Skeletal muscle tissue (tissue), 4 donors: Measurements from ENCODE around the gene SLC4A8. TPM values are rescaled to one million over a fixed set of nuclear protein-coding genes. Genes with fewer than 3 reads are reported as not detected.

Experiments used
- H3K27ac ChIP-seq: one replicate; pipeline ENCODE4 v1.7.0; 2013; ENCODE audit warnings: mild to moderate bottlenecking, low read depth, low read length, inconsistent platforms
- H3K27me3 ChIP-seq, 3 donors: one replicate each; pipeline ENCODE4 v1.7.0; 2013; ENCODE audit warnings: low read length in 3 of 3; ENCODE audit not compliant: control insufficient read depth in 3 of 3, insufficient read depth in 3 of 3
- H3K36me3 ChIP-seq, 3 donors: one replicate each; pipeline ENCODE4 v1.7.0; 2013; ENCODE audit warnings: low read length in 3 of 3; ENCODE audit not compliant: control insufficient read depth in 3 of 3, insufficient read depth in 3 of 3
- H3K4me1 ChIP-seq, 3 donors: one replicate each; pipeline ENCODE4 v1.7.0; 2013; ENCODE audit warnings: low read length in 3 of 3, mild to moderate bottlenecking in 3 of 3; ENCODE audit not compliant: control insufficient read depth in 3 of 3, insufficient read depth in 3 of 3
- H3K4me3 ChIP-seq, 3 donors: one replicate each; pipeline ENCODE4 v1.7.0; 2013; ENCODE audit warnings: low read length in 3 of 3
- H3K9ac ChIP-seq, 3 donors: one replicate each; pipeline ENCODE4 v1.7.0; 2013; ENCODE audit warnings: low read length in 3 of 3, mild to moderate bottlenecking in 3 of 3, moderate library complexity in 2 of 3, low read depth in 1 of 3
- H3K9me3 ChIP-seq, 3 donors: one replicate each; pipeline ENCODE4 v1.7.0; 2013; ENCODE audit warnings: low read length in 3 of 3; ENCODE audit not compliant: control insufficient read depth in 3 of 3
- total RNA-seq: library from RNA; depleted of rRNA; stranded (reverse); fragments of >200 nt; gene quantifications from one replicate; pipeline ENCODE4 v1.2.3, GENCODE V29; 2014
- donor health status: Osteomylitis.

The SLC4A8 gene
- total RNA-seq, 1 donor from 2014 or later = 0.52 TPM

DNA sequence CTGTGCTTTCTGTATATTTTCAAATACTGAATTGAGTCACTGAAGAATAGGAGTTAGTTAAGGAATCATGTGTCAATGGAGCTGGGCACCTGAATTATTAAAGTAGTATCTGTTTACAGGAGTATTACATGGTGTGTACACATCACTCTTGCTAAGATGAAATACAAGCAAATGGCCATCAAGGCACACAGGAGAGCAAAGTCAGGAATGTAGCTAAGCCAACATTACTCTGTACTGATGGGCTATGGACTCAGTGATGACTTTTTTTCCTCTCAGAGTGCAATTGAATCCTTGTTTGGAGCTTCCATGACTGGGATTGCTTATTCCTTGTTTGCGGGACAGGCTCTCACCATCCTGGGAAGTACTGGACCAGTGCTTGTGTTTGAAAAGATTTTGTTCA, 45.5 kb downstream of the SLC4A8 start:
- H3K9ac ChIP-seq = no peak overlapping the region
- H3K27ac ChIP-seq = no peak overlapping the region
- H3K4me3 ChIP-seq = no peak overlapping the region
- H3K27me3 ChIP-seq = no peaks in the 10 kb centered on the region
- H3K36me3 ChIP-seq = no peaks in the 10 kb centered on the region
- no peaks in the 10 kb centered on the region for H3K9me3 ChIP-seq
- no peaks in the 10 kb centered on the region for H3K4me1 ChIP-seq

DNA sequence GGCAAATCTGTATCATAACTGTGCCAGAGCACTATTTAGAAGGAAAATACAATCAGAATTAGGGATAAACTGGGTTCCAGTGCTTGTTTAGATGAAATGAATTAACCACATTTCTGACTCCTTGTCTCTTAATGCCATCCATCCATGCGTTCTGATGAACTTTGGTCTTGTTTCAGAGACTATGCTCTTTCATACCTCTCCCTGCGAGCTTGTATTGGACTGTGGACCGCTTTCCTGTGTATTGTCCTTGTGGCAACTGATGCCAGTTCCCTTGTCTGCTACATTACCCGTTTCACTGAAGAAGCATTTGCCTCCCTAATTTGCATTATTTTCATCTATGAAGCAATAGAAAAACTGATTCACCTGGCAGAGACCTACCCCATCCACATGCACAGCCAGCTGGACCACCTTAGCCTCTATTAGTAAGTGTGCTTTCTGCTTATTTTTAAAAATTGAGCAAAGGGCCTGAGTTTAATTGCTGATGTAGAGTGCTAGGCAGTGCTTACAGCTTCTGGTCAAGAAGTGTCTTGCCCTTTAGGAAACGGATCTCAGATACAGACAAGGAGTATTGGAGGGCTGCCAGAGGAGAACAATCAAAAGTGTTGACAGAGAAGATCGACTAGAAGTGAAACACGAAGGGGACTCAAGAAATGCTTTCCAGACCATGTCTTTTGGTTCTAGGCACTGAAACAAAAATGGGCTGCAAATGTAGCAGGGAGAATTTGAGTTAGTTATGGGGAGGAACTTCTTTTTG, 46.7 kb downstream of the SLC4A8 start:
- Histone ChIP-seq H3K27me3 (no peaks in the 10 kb centered on the region), H3K36me3 (no peaks in the 10 kb centered on the region), H3K4me3 (no peak overlapping the region), H3K27ac (no peak overlapping the region), H3K9me3 (no peaks in the 10 kb centered on the region), H3K9ac (no peak overlapping the region), H3K4me1 (no peaks in the 10 kb centered on the region)

DNA sequence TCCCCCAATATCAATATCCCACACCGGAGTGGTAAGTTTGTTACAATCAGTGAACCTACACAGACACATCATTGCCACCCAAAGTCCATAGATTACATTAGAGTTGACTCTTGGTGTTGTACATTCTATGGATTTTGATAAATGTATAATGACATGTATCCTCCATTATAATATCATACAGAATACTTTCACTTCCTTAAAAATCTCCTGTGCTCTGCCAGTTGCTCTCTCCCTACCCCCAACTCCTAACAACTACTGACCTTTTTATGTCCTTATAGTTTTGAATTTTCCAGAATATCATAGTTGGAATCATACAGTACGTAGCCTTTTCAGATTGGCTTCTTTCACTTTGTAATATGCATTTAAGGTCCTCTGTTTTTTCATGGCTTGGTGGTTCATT, 48.4 kb downstream of the SLC4A8 start:
- no peaks in the 10 kb centered on the region for H3K9me3 ChIP-seq
- no peaks in the 10 kb centered on the region for H3K4me1 ChIP-seq
- H3K27me3 ChIP-seq = no peaks in the 10 kb centered on the region
- no peak overlapping the region for H3K27ac ChIP-seq
- H3K4me3 ChIP-seq = no peak overlapping the region
- H3K9ac ChIP-seq = no peak overlapping the region
- no peaks in the 10 kb centered on the region for H3K36me3 ChIP-seq

- Histone ChIP-seq H3K27me3 (no peaks in the 10 kb centered on the region), H3K27ac (no peak overlapping the region), H3K4me1 (no peaks in the 10 kb centered on the region), H3K4me3 (no peak overlapping the region), H3K36me3 (no peaks in the 10 kb centered on the region), H3K9ac (no peak overlapping the region), H3K9me3 (no peaks in the 10 kb centered on the region)
Measured at GRCh38 chr12:51473947-51474346, 49.3 kb downstream of the SLC4A8 start.

DNA sequence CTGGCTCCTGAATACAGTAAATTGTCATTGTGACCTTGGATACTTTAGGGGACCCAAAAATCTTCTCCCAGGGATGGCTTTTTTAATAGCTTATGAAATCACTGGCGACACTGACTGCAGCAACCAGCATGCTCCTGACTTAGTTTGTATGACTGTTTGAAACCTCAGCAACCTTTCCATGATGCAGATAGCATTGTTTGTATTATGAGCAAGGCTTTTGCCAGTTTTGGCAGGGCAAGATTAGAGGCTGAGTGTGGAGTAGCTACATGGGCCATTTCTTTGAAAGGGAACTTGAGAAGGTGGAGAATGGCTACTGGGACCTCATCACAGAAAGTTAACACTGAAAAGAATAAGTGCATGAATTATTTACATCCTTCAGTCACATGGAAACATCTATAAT, 50.9 kb downstream of the SLC4A8 start:
- no peaks in the 10 kb centered on the region for H3K27me3 ChIP-seq
- no peak overlapping the region for H3K27ac ChIP-seq
- H3K36me3 ChIP-seq = no peaks in the 10 kb centered on the region
- no peak overlapping the region for H3K4me3 ChIP-seq
- H3K9me3 ChIP-seq = no peaks in the 10 kb centered on the region
- no peak overlapping the region for H3K9ac ChIP-seq
- H3K4me1 ChIP-seq = no peaks in the 10 kb centered on the region

DNA sequence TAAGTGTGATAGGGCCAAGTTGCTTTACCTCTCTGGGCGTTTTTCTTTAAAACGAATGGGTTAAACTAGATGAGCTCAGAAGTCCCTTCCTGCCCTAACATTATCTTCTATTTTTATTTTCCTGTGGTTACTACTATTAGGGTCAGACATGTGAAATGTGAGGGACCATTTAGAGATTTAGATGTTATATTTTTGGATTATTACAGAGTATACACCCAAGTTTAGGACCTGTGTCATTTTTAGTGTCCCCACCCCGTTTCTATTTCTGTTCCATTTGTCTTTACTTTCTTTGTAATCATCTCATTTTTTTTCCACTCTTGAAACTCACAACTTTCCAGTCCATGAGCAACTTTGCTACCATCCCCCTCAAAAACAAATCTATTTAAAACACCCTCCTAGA, 56.3 kb downstream of the SLC4A8 start:
- Histone ChIP-seq H3K27me3 (no peaks in the 10 kb centered on the region), H3K27ac (no peak overlapping the region), H3K9ac (no peak overlapping the region), H3K9me3 (no peaks in the 10 kb centered on the region), H3K4me1 (no peaks in the 10 kb centered on the region), H3K36me3 (no peaks in the 10 kb centered on the region), H3K4me3 (no peak overlapping the region)

DNA sequence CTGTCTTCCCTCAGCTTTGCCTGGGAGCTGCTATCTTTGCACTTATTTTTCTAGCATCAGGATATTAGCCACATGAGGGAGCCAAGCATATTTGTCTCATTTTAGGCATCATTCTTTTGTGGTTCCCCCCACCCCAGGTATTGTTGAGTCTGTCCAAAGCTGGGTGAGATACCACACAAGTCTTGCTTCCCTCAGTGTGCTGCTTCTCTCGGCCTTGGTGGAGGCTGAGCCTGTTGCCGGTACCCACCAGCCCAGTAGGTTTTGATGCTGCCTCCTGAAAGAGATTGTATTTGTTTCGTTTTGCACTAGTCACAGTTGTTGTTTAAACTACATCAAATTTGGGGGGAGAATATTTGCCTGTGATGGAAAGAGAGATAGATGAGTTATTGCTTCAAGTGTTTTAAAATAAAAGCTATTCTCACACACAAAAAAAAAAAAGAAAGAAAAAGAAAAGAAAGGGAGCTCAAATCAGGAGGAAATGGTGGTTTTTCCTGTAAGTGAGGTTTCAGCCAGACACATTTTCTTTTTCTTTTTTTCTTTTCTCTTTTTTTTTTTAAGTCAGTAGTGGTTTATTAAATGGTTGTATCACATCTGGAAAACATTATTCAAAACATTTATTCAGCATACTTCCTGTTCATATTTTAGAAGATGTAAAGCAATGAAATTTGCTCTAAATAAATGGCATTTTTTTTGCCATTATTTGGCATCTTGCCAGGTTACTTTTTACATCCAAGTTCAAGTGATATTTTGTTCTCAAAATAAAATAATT, 58.5 kb downstream of the SLC4A8 start:
- H3K4me3 ChIP-seq = no peak overlapping the region
- H3K27me3 ChIP-seq = no peaks in the 10 kb centered on the region
- H3K9ac ChIP-seq = no peak overlapping the region
- no peaks in the 10 kb centered on the region for H3K36me3 ChIP-seq
- no peak overlapping the region for H3K27ac ChIP-seq
- H3K9me3 ChIP-seq = no peaks in the 10 kb centered on the region
- no peaks in the 10 kb centered on the region for H3K4me1 ChIP-seq

GRCh38 chr12:51484119-51484518, 59.5 kb downstream of the SLC4A8 start:
- Histone ChIP-seq H3K9ac (no peak overlapping the region), H3K9me3 (no peaks in the 10 kb centered on the region), H3K27me3 (no peaks in the 10 kb centered on the region), H3K4me3 (no peak overlapping the region), H3K36me3 (no peaks in the 10 kb centered on the region), H3K27ac (no peak overlapping the region), H3K4me1 (no peaks in the 10 kb centered on the region)

DNA sequence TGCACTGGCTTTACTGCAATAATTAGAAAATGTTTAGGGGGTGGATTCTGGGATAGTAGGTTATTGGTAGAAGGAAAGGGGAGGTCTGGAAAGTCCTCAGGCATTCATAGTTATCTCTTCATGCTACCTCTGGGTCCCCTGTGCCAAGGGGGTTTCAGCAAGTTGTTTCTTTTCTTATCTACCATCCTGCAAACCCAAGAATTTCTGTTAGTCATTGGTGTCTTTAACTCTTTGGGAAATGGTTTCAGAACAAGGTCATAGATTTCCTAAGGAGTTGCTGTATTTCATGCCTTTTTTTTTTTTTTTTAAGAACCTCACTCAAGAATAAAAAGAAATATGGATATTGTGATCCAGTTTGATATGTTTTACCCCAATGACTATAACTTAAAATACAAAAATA, 63.6 kb downstream of the SLC4A8 start:
- Histone ChIP-seq H3K4me1 (no peaks in the 10 kb centered on the region), H3K9me3 (no peaks in the 10 kb centered on the region), H3K27ac (no peak overlapping the region), H3K9ac (no peak overlapping the region), H3K36me3 (no peaks in the 10 kb centered on the region), H3K27me3 (no peaks in the 10 kb centered on the region), H3K4me3 (no peak overlapping the region)

- no peak overlapping the region for H3K9ac ChIP-seq
- no peaks in the 10 kb centered on the region for H3K27me3 ChIP-seq
- no peak overlapping the region for H3K4me3 ChIP-seq
- H3K4me1 ChIP-seq = no peaks in the 10 kb centered on the region
- no peaks in the 10 kb centered on the region for H3K36me3 ChIP-seq
- no peaks in the 10 kb centered on the region for H3K9me3 ChIP-seq
- H3K27ac ChIP-seq = no peak overlapping the region
Measured at GRCh38 chr12:51493281-51493680, 68.7 kb downstream of the SLC4A8 start.
